Testis (tissue), 2 donors: Measurements from ENCODE around the gene DNAAF6.
"Not testable (repeated sequence)": the region's sequence is repeated elsewhere in the genome, so short reads cannot be mapped to it uniquely, and the experiment has no call there.

Source experiments
- CTCF ChIP-seq, 3 experiments: fragments of 450-650 bp in 2 of 3; fragments of 200-600 bp in 1 of 3; sonication (generic) in 1 of 3; IDR thresholded peaks; one replicate each; pipeline ENCODE4 v1.5.1; 2016 to 2019; ENCODE audit warnings: antibody characterized with exemption in 3 of 3, mild to moderate bottlenecking in 2 of 3, moderate library complexity in 1 of 3
- POLR2A ChIP-seq: fragments of 450-650 bp; IDR thresholded peaks from one replicate; pipeline ENCODE4 v1.6.1; 2017; ENCODE audit warnings: antibody characterized with exemption, mild to moderate bottlenecking, moderate library complexity

DNA sequence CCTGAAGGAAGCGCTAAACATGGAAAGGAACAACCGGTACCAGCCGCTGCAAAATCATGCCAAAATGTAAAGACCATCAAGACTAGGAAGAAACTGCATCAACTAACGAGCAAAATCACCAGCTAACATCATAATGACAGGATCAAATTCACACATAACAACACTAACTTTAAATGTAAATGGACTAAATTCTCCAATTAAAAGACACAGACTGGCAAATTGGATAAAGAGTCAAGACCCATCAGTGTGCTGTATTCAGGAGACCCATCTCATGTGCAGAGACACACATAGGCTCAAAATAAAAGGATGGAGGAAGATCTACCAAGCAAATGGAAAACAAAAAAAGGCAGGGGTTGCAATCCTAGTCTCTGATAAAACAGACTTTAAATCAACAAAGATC is 48.8 kb upstream of the DNAAF6 start:
- TF ChIP-seq CTCF (IDR thresholded peaks at IDR 0.05); POLR2A: not testable (repeated sequence)
